Stimulated activated CD8-positive, alpha-beta memory T cell treated with anti-CD3 and anti-CD28 coated beads, Interleukin-15, amount 100 ng/mL, for 48 hours (primary cell): Measurements from ENCODE around the gene TSPAN9.
"Not testable (repeated sequence)": the region's sequence is repeated elsewhere in the genome, so short reads cannot be mapped to it uniquely, and the experiment has no call there.

ENCODE experiments used
- DNase-seq, 2 donors: peaks; one replicate each; pipeline ENCODE4 v3.0.0-alpha.2; 2020; ENCODE audit warnings: low read depth in 2 of 2

The TSPAN9 gene

GRCh38 chr12:3044141-3044630 lies 33.0 kb upstream of the TSPAN9 start:
- no peak for DNase-seq

DNA sequence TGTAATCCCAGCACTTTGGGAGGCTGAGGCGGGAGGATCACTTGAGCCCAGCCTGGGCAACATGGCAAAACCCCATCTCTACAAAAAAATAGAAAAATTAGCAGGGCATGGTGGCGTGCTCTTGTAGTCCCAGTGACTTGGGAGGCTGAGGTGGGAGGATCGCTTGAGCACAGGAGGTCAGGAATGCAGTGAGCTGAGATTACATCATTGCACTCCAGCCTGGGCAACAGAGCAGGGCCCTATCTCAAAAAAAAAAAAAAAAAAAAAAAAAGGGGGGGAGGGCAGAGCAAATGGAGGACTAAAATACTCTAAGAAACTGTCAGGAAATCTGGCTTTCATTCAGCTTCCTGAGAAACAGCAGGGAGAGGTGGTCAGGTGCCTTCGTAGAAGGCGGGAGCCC lies 31.7 kb upstream of the TSPAN9 start:
- DNase-seq: no peak

- DNase-seq: no peak
Measured at GRCh38 chr12:3045989-3046388, 31.2 kb upstream of the TSPAN9 start.

- no peak for DNase-seq
Measured at GRCh38 chr12:3046441-3047200, 30.6 kb upstream of the TSPAN9 start.

- no peak for DNase-seq
Measured at GRCh38 chr12:3047961-3048360, 29.2 kb upstream of the TSPAN9 start.

GRCh38 chr12:3048540-3048939 lies 28.6 kb upstream of the TSPAN9 start:
- DNase-seq: no peak

DNA sequence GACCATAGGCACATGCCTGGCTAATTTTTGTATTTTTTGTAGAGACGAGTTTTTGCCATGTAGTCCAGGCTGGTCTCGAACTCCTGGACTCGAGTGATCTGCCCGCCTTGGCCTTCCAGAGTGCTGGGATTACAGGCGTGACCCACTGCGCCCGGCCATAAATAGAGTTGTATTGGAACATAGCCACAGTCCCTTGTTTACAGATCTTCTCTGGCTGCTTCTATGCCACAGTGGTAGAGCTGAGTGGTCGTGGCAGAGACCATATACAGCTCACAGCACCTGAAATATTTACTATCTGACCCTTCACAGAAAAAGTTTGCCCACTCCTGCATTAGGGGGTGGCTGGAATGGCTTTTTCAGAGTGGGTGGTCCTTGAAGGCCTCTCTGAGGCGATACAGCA lies 28.0 kb upstream of the TSPAN9 start:
- DNase-seq: no peak

DNA sequence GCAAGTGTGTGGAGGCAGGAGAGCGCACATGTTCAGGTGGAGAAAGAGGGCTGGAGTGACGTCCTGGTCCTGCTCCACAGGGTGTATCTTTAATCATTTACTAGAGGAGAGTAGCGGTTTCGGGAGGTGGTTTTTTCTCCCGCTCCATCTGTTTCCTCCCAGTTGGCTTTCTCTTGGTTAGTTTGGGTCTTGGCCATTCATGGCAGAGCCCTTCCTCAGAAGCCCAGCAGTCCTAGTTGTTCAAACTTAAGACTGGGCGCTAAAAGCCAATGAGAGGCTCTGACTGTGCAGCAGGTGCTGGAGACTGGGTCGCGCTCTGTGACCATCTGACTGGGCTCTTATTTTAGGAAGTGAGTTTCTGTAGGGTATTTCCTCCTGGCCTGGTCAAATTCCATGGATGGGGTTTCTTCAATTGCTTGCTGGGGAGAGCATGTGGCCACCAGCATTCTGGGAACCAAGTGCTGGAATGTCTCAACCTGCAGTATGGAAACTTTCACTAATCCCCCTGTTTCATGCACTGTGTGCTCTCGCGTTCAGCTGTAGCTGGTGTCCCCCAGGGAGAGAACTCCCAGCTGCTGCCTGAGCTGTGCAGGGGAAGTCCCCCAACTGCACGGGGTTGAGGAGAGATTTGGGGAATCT lies 27.4 kb upstream of the TSPAN9 start:
- DNase-seq: no peak

GRCh38 chr12:3054374-3054773 lies 22.8 kb upstream of the TSPAN9 start:
- DNase-seq: no peak

GRCh38 chr12:3055026-3055703 lies 22.0 kb upstream of the TSPAN9 start:
- no peak for DNase-seq

GRCh38 chr12:3055704-3056467 lies 21.3 kb upstream of the TSPAN9 start:
- no peak for DNase-seq

GRCh38 chr12:3061059-3061458 lies 16.1 kb upstream of the TSPAN9 start:
- no peak for DNase-seq

- no peak for DNase-seq
Measured at GRCh38 chr12:3061501-3062215, 15.5 kb upstream of the TSPAN9 start.

DNA sequence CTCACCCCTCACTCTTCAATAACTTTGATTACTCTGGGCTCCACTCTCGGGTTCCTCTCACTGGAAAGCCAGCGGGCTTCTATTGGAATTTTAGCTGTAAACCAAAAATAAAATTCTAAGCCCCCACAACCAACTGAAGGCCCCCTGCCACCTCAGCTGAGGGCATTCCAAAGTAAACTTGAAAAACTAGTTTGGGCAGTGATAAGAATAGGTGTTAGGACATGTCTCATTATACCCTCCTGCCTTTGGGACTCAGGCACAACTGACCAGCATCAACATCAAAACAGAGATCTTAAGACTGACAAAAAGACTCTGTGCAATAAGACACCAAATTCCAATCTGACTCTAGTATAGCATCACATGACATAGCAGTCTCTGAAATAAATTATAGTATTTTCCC lies 11.9 kb upstream of the TSPAN9 start:
- no peak for DNase-seq

DNA sequence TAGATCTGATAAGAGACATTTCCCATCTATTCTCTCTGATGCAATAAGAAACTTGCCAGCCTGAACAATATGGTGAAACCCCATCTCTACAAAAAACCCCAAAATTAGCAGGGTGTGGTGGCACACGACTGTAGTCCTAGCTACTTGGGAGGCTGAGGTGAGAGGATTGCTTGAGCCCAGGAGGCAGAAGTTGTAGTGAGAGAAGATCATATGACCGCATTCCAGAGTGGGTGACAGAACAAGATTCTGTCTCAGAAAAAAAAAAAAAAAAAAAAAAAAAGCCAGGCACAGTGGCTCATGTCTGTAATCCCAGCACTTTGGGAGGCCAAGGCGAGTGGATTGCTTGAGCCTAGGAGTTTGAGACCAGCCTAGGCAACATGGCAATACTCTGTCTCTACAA lies 11.3 kb upstream of the TSPAN9 start:
- DNase-seq: not testable (repeated sequence)

- no peak for DNase-seq
Measured at GRCh38 chr12:3069714-3070113, 7.5 kb upstream of the TSPAN9 start.

DNA sequence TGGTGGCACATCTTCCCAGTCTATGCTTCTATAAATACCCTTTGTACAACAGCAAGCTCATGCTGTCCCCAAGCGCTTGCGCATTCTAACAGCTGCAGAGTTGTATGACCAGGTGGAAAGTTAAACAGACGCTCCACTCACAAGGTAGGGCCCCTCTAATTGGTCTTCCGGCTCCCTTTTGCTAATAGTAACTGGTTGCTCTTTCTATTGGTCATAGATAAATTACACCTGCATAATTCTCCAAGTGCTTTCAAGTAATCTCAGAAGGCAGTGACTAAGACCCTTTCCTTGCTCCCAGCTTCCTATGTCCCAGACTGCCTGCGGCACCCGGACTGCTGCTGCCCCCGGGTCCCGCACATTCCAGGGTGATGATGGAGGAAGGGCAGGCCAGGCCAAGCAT lies 6.1 kb upstream of the TSPAN9 start:
- DNase-seq: no peak

DNA sequence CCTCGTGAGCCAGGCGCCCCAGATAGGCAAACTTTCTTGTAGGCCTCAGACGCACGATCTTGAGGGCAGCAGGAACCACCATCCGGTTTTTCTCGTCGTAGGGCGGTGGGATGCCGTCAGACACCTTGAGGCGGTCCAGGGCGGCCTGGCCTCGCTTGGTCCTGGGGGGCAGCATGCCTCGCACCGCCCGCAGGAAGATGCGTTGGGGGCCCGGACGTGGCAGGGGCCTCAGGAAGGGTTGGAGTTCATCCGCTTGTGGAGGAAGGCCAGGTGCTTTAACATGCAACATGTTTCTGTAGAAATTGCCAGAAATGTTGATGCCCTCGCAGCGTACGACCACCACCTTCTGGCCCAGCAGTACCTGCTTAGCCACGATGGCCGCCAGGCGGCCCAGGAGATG lies 5.5 kb upstream of the TSPAN9 start:
- no peak for DNase-seq

GRCh38 chr12:3073438-3074250 lies 3.5 kb upstream of the TSPAN9 start:
- peak; percentile 60 to 65 for DNase-seq

DNA sequence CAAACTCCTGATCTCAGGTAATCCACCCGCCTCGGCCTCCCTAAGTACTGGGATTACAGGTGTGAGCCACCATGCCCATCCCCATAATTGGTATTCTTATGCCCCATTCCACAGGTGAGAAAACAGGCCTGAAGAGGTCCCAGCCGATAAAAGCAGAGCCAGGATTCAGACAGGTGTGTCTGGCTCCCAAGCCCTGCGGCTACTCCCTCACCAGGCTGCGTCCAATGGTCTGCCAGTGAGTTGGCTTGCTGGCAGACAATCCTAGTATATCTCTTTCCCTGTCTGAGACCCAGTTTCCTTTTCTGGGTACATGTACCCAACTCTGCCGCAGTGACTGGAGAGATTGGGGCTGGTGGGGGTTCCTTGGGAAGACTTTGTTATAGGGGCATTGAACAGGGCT lies 1.9 kb upstream of the TSPAN9 start:
- DNase-seq: no peak
